HEK293T (cell line): ENCODE measurements around the gene ZMIZ1.

Experiments used
- ARNT ChIP-seq: fragments of 450-650 bp; IDR thresholded peaks from 2 replicates; pipeline ENCODE4 v1.6.1; 2017; ENCODE audit warnings: mild to moderate bottlenecking
- BHLHE40 ChIP-seq: fragments of 450-650 bp; IDR thresholded peaks from 2 replicates; pipeline ENCODE4 v1.6.1; 2016; ENCODE audit warnings: mild to moderate bottlenecking, moderate library complexity, borderline replicate concordance
- CTBP1 ChIP-seq: fragments of 450-650 bp; IDR thresholded peaks from 2 replicates; pipeline ENCODE4 v1.6.1; 2016; ENCODE audit warnings: borderline replicate concordance
- ELF4 ChIP-seq: fragments of 450-650 bp; IDR thresholded peaks from 2 replicates; pipeline ENCODE4 v1.6.1; 2017; ENCODE audit warnings: antibody characterized with exemption
- FOXK2 ChIP-seq: fragments of 450-650 bp; IDR thresholded peaks from 2 replicates; pipeline ENCODE4 v1.6.1; 2016; ENCODE audit warnings: mild to moderate bottlenecking
- NFRKB ChIP-seq: fragments of 450-650 bp; IDR thresholded peaks from 2 replicates; pipeline ENCODE4 v1.6.1; 2016; ENCODE audit warnings: mild to moderate bottlenecking, moderate library complexity
- PKNOX1 ChIP-seq: fragments of 450-650 bp; IDR thresholded peaks from 2 replicates; pipeline ENCODE4 v1.6.1; 2016
- SP1 ChIP-seq: fragments of 450-650 bp; IDR thresholded peaks from 2 replicates; pipeline ENCODE4 v1.6.1; 2017
- SUZ12 ChIP-seq: fragments of 450-650 bp; IDR thresholded peaks from 2 replicates; pipeline ENCODE4 v1.6.1; 2016; ENCODE audit warnings: mild to moderate bottlenecking
- TARDBP ChIP-seq: fragments of 450-650 bp; IDR thresholded peaks from 2 replicates; pipeline ENCODE4 v1.6.1; 2016

GRCh38 chr10:79075418-79075817 is 6.7 kb downstream of the ZMIZ1 start:
- TF ChIP-seq SUZ12 (no peak), PKNOX1 (no peak), CTBP1 (no peak), ARNT (no peak), BHLHE40 (no peak), ELF4 (no peak), TARDBP (no peak), FOXK2 (no peak), SP1 (no peak), NFRKB (no peak)
